Activated naive CD4-positive, alpha-beta T cell treated with anti-CD3 and anti-CD28 coated beads, Interleukin-2, amount 50 U/mL, for 24 hours (primary cell): ENCODE measurements around the gene LRRK1.
A peak's percentile ranks its signal among the peaks of the same experiment; 100 is the strongest.

Source experiments
- H3K27ac Mint-ChIP-seq: one replicate; pipeline ENCODE4 v1.8.0; 2021; ENCODE audit warnings: mild to moderate bottlenecking, mixed read lengths
- H3K27me3 Mint-ChIP-seq: one replicate; pipeline ENCODE4 v1.8.0; 2021; ENCODE audit warnings: mixed read lengths
- H3K36me3 Mint-ChIP-seq: one replicate; pipeline ENCODE4 v1.8.0; 2021; ENCODE audit warnings: mixed read lengths
- H3K4me1 Mint-ChIP-seq: one replicate; pipeline ENCODE4 v1.8.0; 2021; ENCODE audit warnings: mixed read lengths
- H3K4me3 Mint-ChIP-seq: one replicate; pipeline ENCODE4 v1.8.0; 2021; ENCODE audit warnings: mild to moderate bottlenecking, mixed read lengths
- H3K9me3 Mint-ChIP-seq: one replicate; pipeline ENCODE4 v1.8.0; 2021; ENCODE audit warnings: mixed read lengths

The LRRK1 gene

GRCh38 chr15:101115393-101115785 is 196.2 kb downstream of the LRRK1 start:
- no peaks in the 10 kb centered on the region for H3K27me3 Mint-ChIP-seq
- no peaks in the 10 kb centered on the region for H3K36me3 Mint-ChIP-seq
- no peak overlapping the region for H3K4me3 Mint-ChIP-seq
- H3K9me3 Mint-ChIP-seq: no peaks in the 10 kb centered on the region
- no peaks in the 10 kb centered on the region for H3K4me1 Mint-ChIP-seq
- no peak overlapping the region for H3K27ac Mint-ChIP-seq

- no peak overlapping the region for H3K27ac Mint-ChIP-seq
- no peaks in the 10 kb centered on the region for H3K9me3 Mint-ChIP-seq
- H3K36me3 Mint-ChIP-seq: no peaks in the 10 kb centered on the region
- no peaks in the 10 kb centered on the region for H3K4me1 Mint-ChIP-seq
- no peak overlapping the region for H3K4me3 Mint-ChIP-seq
- H3K27me3 Mint-ChIP-seq: no peaks in the 10 kb centered on the region
Observed at GRCh38 chr15:101115786-101116680, 196.9 kb downstream of the LRRK1 start.

GRCh38 chr15:101116681-101116976 is 197.5 kb downstream of the LRRK1 start:
- H3K4me3 Mint-ChIP-seq: no peak overlapping the region
- H3K4me1 Mint-ChIP-seq: peaks cover 2% of the 10 kb centered on the region
- H3K36me3 Mint-ChIP-seq: no peaks in the 10 kb centered on the region
- H3K27ac Mint-ChIP-seq: peak overlapping the region; percentile 30
- no peaks in the 10 kb centered on the region for H3K27me3 Mint-ChIP-seq
- H3K9me3 Mint-ChIP-seq: no peaks in the 10 kb centered on the region

GRCh38 chr15:101118116-101118515 is 199.0 kb downstream of the LRRK1 start:
- H3K27ac Mint-ChIP-seq: no peak overlapping the region
- H3K4me3 Mint-ChIP-seq: no peak overlapping the region
- H3K27me3 Mint-ChIP-seq: no peaks in the 10 kb centered on the region

GRCh38 chr15:101118615-101119014 is 199.5 kb downstream of the LRRK1 start:
- no peak overlapping the region for H3K4me3 Mint-ChIP-seq

More at GRCh38 chr15:101118116-101118515, 199.0 kb downstream of the LRRK1 start:
- H3K9me3 Mint-ChIP-seq: no peaks in the 10 kb centered on the region
- H3K36me3 Mint-ChIP-seq: no peaks in the 10 kb centered on the region
- H3K4me1 Mint-ChIP-seq: peaks cover 9% of the 10 kb centered on the region

GRCh38 chr15:101119181-101119580 is 200.0 kb downstream of the LRRK1 start:
- Mint-ChIP-seq H3K4me3 (no peak overlapping the region), H3K36me3 (no peaks in the 10 kb centered on the region), H3K27ac (no peak overlapping the region), H3K27me3 (no peaks in the 10 kb centered on the region), H3K9me3 (no peaks in the 10 kb centered on the region), H3K4me1 (peaks cover 18% of the 10 kb centered on the region)

More at GRCh38 chr15:101118615-101119014, 199.5 kb downstream of the LRRK1 start:
- Mint-ChIP-seq H3K27ac (no peak overlapping the region), H3K4me1 (peaks cover 12% of the 10 kb centered on the region), H3K36me3 (no peaks in the 10 kb centered on the region), H3K9me3 (no peaks in the 10 kb centered on the region), H3K27me3 (no peaks in the 10 kb centered on the region)
